GM10266 (cell line): Measurements from ENCODE around the gene LPGAT1.

Source experiments
- DNase-seq: peaks from one replicate; pipeline ENCODE4 v3.0.0; 2012; ENCODE audit errors: extremely low spot score
- CTCF ChIP-seq: IDR thresholded peaks from 2 replicates; pipeline ENCODE4 v1.5.1; 2012; ENCODE audit warnings: mild to moderate bottlenecking, low read depth; ENCODE audit not compliant: control insufficient read depth, insufficient read depth; ENCODE audit errors: missing control alignments

Gene LPGAT1

GRCh38 chr1:211811848-211812247, 18.7 kb downstream of the LPGAT1 start:
- DNase-seq, result no peak
- TF ChIP-seq CTCF, result no peak

GRCh38 chr1:211811126-211811525, 19.4 kb downstream of the LPGAT1 start:
- DNase-seq, result no peak

GRCh38 chr1:211808475-211808874, 22.1 kb downstream of the LPGAT1 start:
- no peak for DNase-seq
- no peak for TF ChIP-seq CTCF

More at GRCh38 chr1:211811126-211811525, 19.4 kb downstream of the LPGAT1 start:
- no peak for TF ChIP-seq CTCF

GRCh38 chr1:211804915-211805314, 25.6 kb downstream of the LPGAT1 start:
- DNase-seq, result no peak
- no peak for TF ChIP-seq CTCF

GRCh38 chr1:211800925-211801607, 29.5 kb downstream of the LPGAT1 start:
- DNase-seq, result no peak
- TF ChIP-seq CTCF, result no peak

- DNase-seq, result no peak
- no peak for TF ChIP-seq CTCF
Measured at GRCh38 chr1:211797994-211798393, 32.6 kb downstream of the LPGAT1 start.

- no peak for TF ChIP-seq CTCF
Measured at GRCh38 chr1:211791979-211792378, 38.6 kb downstream of the LPGAT1 start.

More at GRCh38 chr1:211791979-211792378, 38.6 kb downstream of the LPGAT1 start:
- DNase-seq, result no peak
